ENCODE measurements around the gene HCFC1. TPM values are rescaled to one million over a fixed set of nuclear protein-coding genes. Genes with fewer than 3 reads are reported as not detected.

The HCFC1 gene
- polyA plus RNA-seq, 1 of the 3 experiments (the other 2 are of a cell fraction): 9.5 TPM

GRCh38 chrX:154002215-154002719 is 30.6 kb upstream of the HCFC1 start:
- 70% methylated on average over 17 of the region's 17 CpGs for WGBS (ENCODE audit: low lambda C conversion rate)
- H3F3A ChIP-seq (replicated peaks; ENCODE audit: insufficient read depth): no peaks in the 10 kb centered on the region
- no peak for TF ChIP-seq RAD21 (IDR thresholded peaks at IDR 0.05; ENCODE audit: low read length)
- TF ChIP-seq EZH2phosphoT487 (IDR thresholded peaks at IDR 0.05; ENCODE audit: borderline replicate concordance, low read depth): no peak
- peak; percentile 62; the same call in 1 of the 2 replicates for TF ChIP-seq YY1 (IDR thresholded peaks at IDR 0.05; ENCODE audit: low read depth)
- no peak for TF ChIP-seq ZBTB33 (IDR thresholded peaks at IDR 0.05; ENCODE audit: borderline replicate concordance, low read depth)
- TF ChIP-seq USF2 (IDR thresholded peaks at IDR 0.05; ENCODE audit: borderline replicate concordance, low read depth, low read length): no peak
- no peak for TF ChIP-seq NFIC (IDR thresholded peaks at IDR 0.05; ENCODE audit: borderline replicate concordance)
- TF ChIP-seq IRF3 (IDR thresholded peaks at IDR 0.05; ENCODE audit: low read depth, low read length): no peak
- TF ChIP-seq ELF1 (IDR thresholded peaks at IDR 0.05): no peak
- TF ChIP-seq POLR2AphosphoS5 (IDR thresholded peaks at IDR 0.05; ENCODE audit: low read depth, low read length): no peak
- no peaks in the 10 kb centered on the region for H4K20me1 ChIP-seq (ENCODE audit: insufficient read depth)
- ChIA-PET POLR2A (no interaction called here), CTCF (interaction anchor here (6.0 kb wide), 1 partner anchor 11 kb away, joined by 43 read pairs; no protein-coding TSS in a partner anchor)
- peak overlapping the region; percentile 17 to 46; a peak in 1 of 4 replicates for H3K27ac ChIP-seq (ENCODE audit: low read depth in 2 of 2, low read length in 1 of 2)
- H3K79me2 ChIP-seq (ENCODE audit: insufficient read depth): no peaks in the 10 kb centered on the region
- no peak overlapping the region for H3K9ac ChIP-seq
- H2AFZ ChIP-seq (ENCODE audit: low read depth): peak overlapping the region; percentile 56; the same call in 1 of the 2 replicates
- peaks cover 9% of the 10 kb centered on the region; the same call in 1 of the 2 replicates for H3K27me3 ChIP-seq (ENCODE audit: insufficient read depth)
- no peak overlapping the region for H3K4me2 ChIP-seq
- no peaks in the 10 kb centered on the region for H3K9me2 ChIP-seq
- no peaks in the 10 kb centered on the region for H3K9me3 ChIP-seq
- no peaks in the 10 kb centered on the region for H3K36me3 ChIP-seq (replicated peaks in 1 of 2; ENCODE audit: control insufficient read depth in 1 of 2, insufficient read depth in 2 of 2, low read length in 1 of 2)
- no peak for DNase-seq
- peaks cover 5 to 6% of the 10 kb centered on the region in 2 experiments; a peak in 2 of 4 replicates for H3K4me1 ChIP-seq (ENCODE audit: control insufficient read depth in 1 of 2, insufficient read depth in 2 of 2, low read depth in 1 of 2, low read length in 1 of 2)
- no peak overlapping the region for H3K4me3 ChIP-seq (ENCODE audit: low read depth in 2 of 2, low read length in 1 of 2)

- no peaks in the 10 kb centered on the region for H3K79me2 ChIP-seq (ENCODE audit: insufficient read depth)
- POLR2A ChIA-PET: interaction anchor here (0.6 kb wide), 1 partner anchor 237 kb away, joined by 3 read pairs; no protein-coding TSS in a partner anchor
- no peak overlapping the region for H2AFZ ChIP-seq (ENCODE audit: low read depth)
- no peaks in the 10 kb centered on the region for H3K9me3 ChIP-seq
- CTCF ChIA-PET: interaction anchor here (6.0 kb wide), 1 partner anchor 13 kb away, joined by 43 read pairs; no protein-coding TSS in a partner anchor
- no peaks in the 10 kb centered on the region for H3K36me3 ChIP-seq (replicated peaks in 1 of 2; ENCODE audit: control insufficient read depth in 1 of 2, insufficient read depth in 2 of 2, low read length in 1 of 2)
- H3K4me1 ChIP-seq (ENCODE audit: control insufficient read depth in 1 of 2, insufficient read depth in 2 of 2, low read depth in 1 of 2, low read length in 1 of 2): peaks cover 5 to 6% of the 10 kb centered on the region in 2 experiments; a peak in 2 of 4 replicates
- H3K27ac ChIP-seq (ENCODE audit: low read depth in 2 of 2, low read length in 1 of 2): no peak overlapping the region
- no peak for DNase-seq
- H3K4me2 ChIP-seq: 0 out of 2 replicates have a peak overlapping the region, but pooled peaks have one; percentile 24
- TF ChIP-seq ELF1 (IDR thresholded peaks at IDR 0.05): no peak
- TF ChIP-seq MEF2A (IDR thresholded peaks at IDR 0.05; ENCODE audit: borderline replicate concordance, low read depth): no peak
- no peak for TF ChIP-seq IRF3 (IDR thresholded peaks at IDR 0.05; ENCODE audit: low read depth, low read length)
- no peak for TF ChIP-seq RCOR1 (IDR thresholded peaks at IDR 0.05; ENCODE audit: low read length)
- TF ChIP-seq FOXM1 (IDR thresholded peaks at IDR 0.05; ENCODE audit: low read depth): no peak
- no peak for TF ChIP-seq POLR2AphosphoS5 (IDR thresholded peaks at IDR 0.05; ENCODE audit: low read depth, low read length)
- TF ChIP-seq PBX3 (IDR thresholded peaks at IDR 0.05): no peak
- no peak for TF ChIP-seq CHD2 (IDR thresholded peaks at IDR 0.05; ENCODE audit: low read length, partially characterized antibody)
- no peak for TF ChIP-seq TCF12 (IDR thresholded peaks at IDR 0.05)
- TF ChIP-seq YY1 (IDR thresholded peaks at IDR 0.05; ENCODE audit: low read depth): no peak
- TF ChIP-seq NFIC (IDR thresholded peaks at IDR 0.05; ENCODE audit: borderline replicate concordance): no peak
- TF ChIP-seq MXI1 (IDR thresholded peaks at IDR 0.05; ENCODE audit: low read depth, low read length): no peak
- TF ChIP-seq SMC3 (IDR thresholded peaks at IDR 0.05; ENCODE audit: low read depth, low read length): no peak
- no peak for TF ChIP-seq FOXJ3 (CRISPR knock-in tag; IDR thresholded peaks at IDR 0.05)
- no peak for TF ChIP-seq GATA2 (CRISPR knock-in tag; IDR thresholded peaks at IDR 0.05)
- no peak for TF ChIP-seq EZH2phosphoT487 (IDR thresholded peaks at IDR 0.05; ENCODE audit: borderline replicate concordance, low read depth)
- H3K27me3 ChIP-seq (ENCODE audit: insufficient read depth): 0 out of 2 replicates have a peak, but pooled peaks cover 4% of the 10 kb centered on the region
- H3F3A ChIP-seq (replicated peaks; ENCODE audit: insufficient read depth): no peaks in the 10 kb centered on the region
- H3K4me3 ChIP-seq (ENCODE audit: low read depth in 2 of 2, low read length in 1 of 2): no peak overlapping the region
- WGBS (ENCODE audit: low lambda C conversion rate): 76% methylated on average over 5 of the region's 5 CpGs
- H4K20me1 ChIP-seq (ENCODE audit: insufficient read depth): no peaks in the 10 kb centered on the region
- H3K9ac ChIP-seq: no peak overlapping the region
- no peaks in the 10 kb centered on the region for H3K9me2 ChIP-seq
Observed at GRCh38 chrX:154000051-154000450, 28.4 kb upstream of the HCFC1 start.
